Stromal cell of bone marrow (primary cell): ENCODE measurements around the gene RRP36.

ENCODE experiments used
- DNase-seq: peaks from one replicate; pipeline ENCODE4 v3.0.0-alpha.2; 2012; ENCODE audit warnings: low read depth

Gene RRP36

DNA sequence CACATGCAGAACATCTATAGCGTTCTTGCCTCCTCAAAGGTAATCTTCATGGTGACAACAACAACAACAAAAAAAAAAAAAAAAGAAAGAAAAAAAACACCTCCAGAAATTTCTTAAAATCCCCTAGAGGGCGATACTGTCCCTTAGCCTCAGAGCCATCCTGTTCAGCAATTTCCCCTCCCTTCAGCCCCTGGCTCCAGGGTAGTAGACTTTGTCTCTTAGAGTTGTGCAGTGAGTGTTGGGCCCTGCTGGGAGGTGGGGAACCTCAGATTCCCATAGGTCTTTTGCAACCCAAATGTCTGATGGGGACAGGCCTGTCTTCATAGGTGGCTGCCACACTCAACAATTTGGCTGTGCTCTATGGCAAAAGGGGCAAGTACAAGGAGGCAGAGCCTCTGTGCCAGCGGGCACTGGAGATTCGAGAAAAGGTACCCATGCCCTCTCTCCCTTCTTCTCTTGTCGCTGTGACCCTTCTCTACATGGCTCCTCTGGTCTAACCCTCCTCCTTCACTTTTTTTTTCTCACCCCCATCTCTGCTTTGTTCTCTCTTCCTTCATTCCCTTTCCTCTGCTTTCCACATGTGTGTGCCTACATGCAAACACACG, 48.7 kb downstream of the RRP36 start:
- DNase-seq = no peak

DNA sequence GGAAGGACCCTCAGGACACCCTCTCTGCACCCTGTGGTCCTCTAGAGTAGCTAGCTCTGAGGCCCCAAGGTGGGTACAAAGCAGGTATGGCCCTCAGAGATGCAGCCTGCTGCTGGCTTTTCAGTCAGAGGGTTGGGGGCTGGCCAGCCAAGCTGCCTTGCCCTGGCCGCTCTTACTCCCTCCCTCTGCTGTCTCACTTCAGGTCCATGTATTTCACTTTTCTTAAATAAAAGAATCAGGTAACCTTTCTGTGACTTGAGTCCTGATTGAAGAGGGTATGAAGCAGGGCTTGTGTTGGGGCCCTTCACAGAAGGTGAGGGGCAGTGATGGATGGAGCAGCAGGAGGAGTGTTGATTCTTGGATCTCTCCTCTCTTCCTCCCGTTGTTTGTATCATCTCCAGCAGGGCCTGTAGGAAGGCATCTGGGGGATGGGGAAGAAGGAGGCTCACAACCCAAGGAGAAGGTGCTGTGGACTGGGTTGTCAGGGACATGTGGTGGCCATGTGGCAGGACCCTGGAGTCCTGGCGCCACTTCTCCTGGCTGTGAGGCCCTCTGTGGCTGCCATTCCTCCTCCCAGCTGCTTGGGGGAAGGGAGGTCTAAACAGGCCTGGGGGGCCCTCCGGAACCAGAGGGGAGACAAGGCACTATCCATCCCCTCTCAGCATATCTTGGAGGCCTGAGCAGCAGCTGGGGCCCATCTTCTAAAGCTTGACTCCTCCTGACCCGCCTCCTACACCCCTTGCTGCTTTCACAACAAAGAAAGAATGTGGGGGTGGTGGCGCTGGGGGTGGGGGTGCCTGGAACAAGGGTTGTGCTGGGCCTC, 53.6 kb downstream of the RRP36 start:
- no peak for DNase-seq

DNA sequence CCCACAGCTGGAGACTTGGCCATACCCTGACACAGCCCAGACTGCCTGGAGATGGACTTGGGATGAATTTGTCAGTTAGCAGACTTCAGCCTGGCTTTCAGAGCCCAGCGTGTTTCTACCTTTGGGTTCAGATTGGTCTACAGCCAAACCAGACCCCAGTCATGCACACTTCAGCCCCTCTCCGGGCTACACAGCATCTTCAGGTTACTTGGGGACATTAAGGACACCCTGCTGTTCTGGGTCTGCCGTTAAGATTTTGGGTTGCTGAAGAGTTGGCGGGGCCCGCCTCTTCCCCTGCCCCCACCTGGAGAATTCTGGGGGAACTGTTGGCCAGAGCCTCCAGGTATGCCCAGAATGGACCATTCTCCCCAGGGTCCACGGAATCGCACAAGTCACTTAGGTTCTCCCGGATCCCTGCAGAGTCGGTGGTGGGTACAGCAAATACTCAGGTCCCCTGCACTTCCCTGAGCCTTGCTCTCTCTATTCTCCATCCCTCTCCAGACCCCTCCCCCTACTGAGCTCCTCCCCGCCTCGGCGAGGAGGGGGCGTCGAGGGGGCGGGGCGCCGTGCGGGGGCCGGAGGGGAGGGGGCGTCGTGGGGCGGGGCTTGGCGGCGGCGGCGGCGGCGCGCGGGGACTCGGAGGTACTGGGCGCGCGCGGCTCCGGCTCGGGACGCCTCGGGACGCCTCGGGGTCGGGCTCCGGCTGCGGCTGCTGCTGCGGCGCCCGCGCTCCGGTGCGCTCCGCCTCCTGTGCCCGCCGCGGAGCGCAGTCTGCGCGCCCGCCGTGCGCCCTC, 54.4 kb downstream of the RRP36 start, which contains the start of gene PTK7:
Gene PTK7 (plus strand): TSS at position 645 of the 794 bp plus-strand sequence. CDS start 175 bp downstream, outside the sequence.
- DNase-seq = no peak

DNA sequence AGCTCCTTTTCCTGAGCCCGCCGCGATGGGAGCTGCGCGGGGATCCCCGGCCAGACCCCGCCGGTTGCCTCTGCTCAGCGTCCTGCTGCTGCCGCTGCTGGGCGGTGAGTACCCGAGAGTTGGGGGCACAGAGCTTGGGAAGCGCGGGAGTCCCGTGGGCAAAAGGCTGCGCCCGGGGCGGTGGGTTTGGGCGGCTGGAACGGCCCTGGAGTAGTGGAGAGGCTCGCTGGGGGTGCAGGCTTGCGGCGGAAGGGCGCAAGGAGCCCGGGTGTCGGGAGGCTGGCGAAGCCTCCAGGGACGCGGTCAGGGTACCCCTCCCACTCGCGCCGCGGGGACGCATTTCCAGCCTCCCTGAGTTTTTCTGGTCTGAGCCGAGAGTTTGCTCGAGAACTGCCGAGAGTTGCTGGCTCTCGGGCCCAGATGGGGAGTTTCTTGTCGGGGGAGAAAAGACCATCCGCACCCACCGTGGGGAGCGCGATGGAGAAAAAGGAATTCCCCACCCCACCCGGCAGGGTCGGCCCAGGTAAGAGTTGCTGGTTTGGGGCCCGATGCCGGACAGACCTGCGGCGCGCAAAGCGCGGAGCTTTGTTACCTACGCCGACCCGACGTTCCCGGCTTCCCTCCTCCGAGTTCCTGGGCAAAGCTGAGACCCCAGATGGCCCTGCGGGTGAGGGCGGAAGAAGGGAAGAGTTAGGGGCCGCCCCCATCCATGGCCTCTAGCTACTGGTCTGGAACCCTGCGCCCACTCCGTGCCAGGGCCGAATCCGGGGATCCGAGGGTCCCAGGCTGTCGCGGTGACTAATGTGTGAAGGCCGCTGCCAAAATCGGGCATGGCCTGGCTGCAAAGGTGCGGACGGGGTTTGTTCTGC, 55.3 kb downstream of the RRP36 start:
- no peak for DNase-seq

DNA sequence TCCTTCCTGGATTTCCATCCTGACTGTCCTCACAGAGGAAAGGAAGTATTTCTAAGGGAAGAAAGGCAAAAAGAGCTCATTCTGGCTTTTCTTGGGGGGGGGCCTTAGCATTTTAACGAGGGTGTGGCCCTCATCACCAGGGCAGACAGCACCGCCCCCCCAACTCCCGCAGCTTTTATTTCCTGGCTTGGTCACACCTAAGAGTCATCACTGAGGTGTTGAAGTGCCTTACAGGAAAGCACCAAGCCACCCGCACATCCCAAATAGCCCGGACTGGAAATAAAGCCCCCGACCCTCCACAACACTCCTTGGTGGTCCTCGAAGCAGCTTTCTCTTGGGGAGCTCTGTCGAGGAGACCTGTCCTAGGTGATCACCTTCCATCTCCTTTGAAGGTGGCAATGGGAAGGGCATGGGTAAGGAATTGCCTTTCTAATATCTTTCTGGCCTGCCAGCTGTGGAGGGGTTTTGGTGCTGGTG, 55.9 kb downstream of the RRP36 start:
- no peak for DNase-seq

DNA sequence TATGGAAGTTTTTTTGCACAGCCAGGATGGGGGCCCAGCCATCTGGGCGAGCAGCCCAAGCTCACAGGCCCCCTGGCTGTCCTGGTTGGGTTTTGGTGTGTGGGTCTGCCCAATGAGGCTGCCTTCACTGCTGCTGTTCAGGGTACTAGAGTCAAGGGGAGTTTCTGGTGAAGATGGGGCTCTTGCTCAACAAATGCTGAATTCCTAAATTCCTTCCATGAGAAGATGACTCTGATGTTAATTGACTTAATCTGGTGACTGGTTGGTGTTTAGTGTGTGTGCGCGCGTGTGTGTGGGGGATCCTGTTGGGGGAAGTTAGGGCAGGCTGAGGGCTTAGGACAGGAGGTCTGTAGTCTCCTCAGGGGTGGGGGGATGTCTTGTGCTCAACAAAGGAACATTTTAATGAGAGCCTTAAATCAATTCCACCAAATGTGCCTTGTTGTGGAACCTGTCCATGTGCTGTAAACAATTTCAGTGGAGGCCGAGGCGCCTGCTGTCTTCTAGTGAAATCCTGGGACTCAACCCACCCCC, 56.6 kb downstream of the RRP36 start:
- DNase-seq = no peak

DNA sequence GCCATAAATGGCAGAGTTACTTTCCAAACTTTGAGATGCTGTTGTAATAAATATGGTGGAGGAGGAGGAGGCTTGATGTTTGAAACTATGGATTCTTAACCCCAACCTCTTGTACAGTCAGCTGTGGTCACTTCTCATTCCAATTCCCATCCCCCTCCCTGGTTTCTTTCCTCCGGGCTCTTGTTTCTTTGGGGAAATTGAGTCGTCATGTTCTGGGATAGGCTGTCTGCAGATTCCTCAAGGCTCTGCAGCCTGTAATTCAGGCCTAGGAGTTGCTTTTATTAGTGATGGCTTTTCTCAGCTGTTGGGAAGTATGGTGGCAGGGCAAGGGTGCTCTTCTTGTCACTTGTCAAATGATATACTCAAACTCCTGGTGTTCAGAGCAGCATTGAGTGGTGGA, 57.3 kb downstream of the RRP36 start:
- DNase-seq = no peak
